ENCODE data around the gene RPTOR. TPM values are rescaled to one million over a fixed set of nuclear protein-coding genes. Genes with fewer than 3 reads are reported as not detected.

Gene RPTOR
- polyA plus RNA-seq, 1 donor (not counting 4 experiments of a cell fraction or from before 2014, with no cell fraction given), result 4.0 TPM

GRCh38 chr17:80612997-80613731 is 68.5 kb downstream of the RPTOR start:
- no peak overlapping the region for H3K4me3 ChIP-seq (ENCODE audit: control insufficient read depth in 2 of 3, extremely low read depth in 1 of 3, insufficient read depth in 2 of 3, low read depth in 1 of 3, low read length in 3 of 3)
- no peak overlapping the region for H3K27ac ChIP-seq (ENCODE audit: control insufficient read depth, insufficient read depth, low read length)
- H3K79me2 ChIP-seq (ENCODE audit: control insufficient read depth, insufficient read depth, low read length), result peaks cover 65% of the 10 kb centered on the region
- H3K9me3 ChIP-seq (ENCODE audit: control insufficient read depth, low read depth, low read length), result no peaks in the 10 kb centered on the region
- no peak overlapping the region for H3K9ac ChIP-seq (ENCODE audit: control insufficient read depth, extremely low read depth, insufficient read depth, low read length)
- peaks cover 6% of the 10 kb centered on the region for H3K9me1 ChIP-seq (ENCODE audit: control insufficient read depth, extremely low read depth, insufficient read depth, low read length)
- no peak overlapping the region for H2AFZ ChIP-seq (ENCODE audit: control insufficient read depth, low read length)
- FAIRE-seq (no peak), DNase-seq (ENCODE audit: low read depth, low spot score) (no peak)
- TF ChIP-seq EZH2 (IDR thresholded peaks at IDR 0.05; ENCODE audit: low read length) (no peak), CTCF (optimal IDR thresholded peaks at IDR 0.05 in 1 of 3, IDR thresholded peaks at IDR 0.05 in 1 of 3, conservative IDR thresholded peaks at IDR 0.05 in 1 of 3; ENCODE audit: extremely low read depth in 1 of 3, insufficient read depth in 2 of 3, low read length in 3 of 3) (no peak)
- H3K4me2 ChIP-seq (ENCODE audit: control insufficient read depth, extremely low read depth, insufficient read depth, low read depth, low read length), result no peak overlapping the region
- H3K36me3 ChIP-seq (ENCODE audit: control insufficient read depth in 2 of 2, extremely low read depth in 1 of 2, insufficient read depth in 2 of 2, low read length in 2 of 2), result peaks cover 0 to 2% of the 10 kb centered on the region in 2 experiments
- peaks cover 14% of the 10 kb centered on the region for H4K20me1 ChIP-seq (ENCODE audit: control insufficient read depth, extremely low read depth, insufficient read depth, low read length)
- dilution Hi-C loops (cut with MboI; ENCODE audit: extremely low pct_ligation_motif_present, low sequenced_read_pairs), result no loop called here
- no peaks in the 10 kb centered on the region for H3K4me1 ChIP-seq (ENCODE audit: control insufficient read depth, extremely low read depth, insufficient read depth, low read length)
- H3K27me3 ChIP-seq (ENCODE audit: control insufficient read depth, extremely low read depth, insufficient read depth, low read length), result no peaks in the 10 kb centered on the region

GRCh38 chr17:80613732-80614071 is 69.1 kb downstream of the RPTOR start:
- Histone ChIP-seq H3K79me2 (ENCODE audit: control insufficient read depth, insufficient read depth, low read length) (peaks cover 64% of the 10 kb centered on the region), H3K36me3 (ENCODE audit: control insufficient read depth in 2 of 2, extremely low read depth in 1 of 2, insufficient read depth in 2 of 2, low read length in 2 of 2) (peaks cover 0 to 2% of the 10 kb centered on the region in 2 experiments), H3K4me1 (ENCODE audit: control insufficient read depth, extremely low read depth, insufficient read depth, low read length) (no peaks in the 10 kb centered on the region), H3K9ac (ENCODE audit: control insufficient read depth, extremely low read depth, insufficient read depth, low read length) (no peak overlapping the region), H3K27me3 (ENCODE audit: control insufficient read depth, extremely low read depth, insufficient read depth, low read length) (no peaks in the 10 kb centered on the region), H4K20me1 (ENCODE audit: control insufficient read depth, extremely low read depth, insufficient read depth, low read length) (peaks cover 14% of the 10 kb centered on the region), H3K9me1 (ENCODE audit: control insufficient read depth, extremely low read depth, insufficient read depth, low read length) (peaks cover 6% of the 10 kb centered on the region), H2AFZ (ENCODE audit: control insufficient read depth, low read length) (no peak overlapping the region), H3K4me3 (ENCODE audit: control insufficient read depth in 2 of 3, extremely low read depth in 1 of 3, insufficient read depth in 2 of 3, low read depth in 1 of 3, low read length in 3 of 3) (no peak overlapping the region), H3K4me2 (ENCODE audit: control insufficient read depth, extremely low read depth, insufficient read depth, low read depth, low read length) (no peak overlapping the region), H3K9me3 (ENCODE audit: control insufficient read depth, low read depth, low read length) (no peaks in the 10 kb centered on the region), H3K27ac (ENCODE audit: control insufficient read depth, insufficient read depth, low read length) (no peak overlapping the region)
- dilution Hi-C loops (cut with MboI; ENCODE audit: extremely low pct_ligation_motif_present, low sequenced_read_pairs), result no loop called here
- TF ChIP-seq EZH2 (IDR thresholded peaks at IDR 0.05; ENCODE audit: low read length), result no peak
- no peak for TF ChIP-seq CTCF (optimal IDR thresholded peaks at IDR 0.05 in 1 of 3, IDR thresholded peaks at IDR 0.05 in 1 of 3, conservative IDR thresholded peaks at IDR 0.05 in 1 of 3; ENCODE audit: extremely low read depth in 1 of 3, insufficient read depth in 2 of 3, low read length in 3 of 3)
- FAIRE-seq (no peak), DNase-seq (ENCODE audit: low read depth, low spot score) (no peak)

Measured in keratinocyte (primary cell).